ENCODE results near the gene PITPNC1.

Gene PITPNC1

DNA sequence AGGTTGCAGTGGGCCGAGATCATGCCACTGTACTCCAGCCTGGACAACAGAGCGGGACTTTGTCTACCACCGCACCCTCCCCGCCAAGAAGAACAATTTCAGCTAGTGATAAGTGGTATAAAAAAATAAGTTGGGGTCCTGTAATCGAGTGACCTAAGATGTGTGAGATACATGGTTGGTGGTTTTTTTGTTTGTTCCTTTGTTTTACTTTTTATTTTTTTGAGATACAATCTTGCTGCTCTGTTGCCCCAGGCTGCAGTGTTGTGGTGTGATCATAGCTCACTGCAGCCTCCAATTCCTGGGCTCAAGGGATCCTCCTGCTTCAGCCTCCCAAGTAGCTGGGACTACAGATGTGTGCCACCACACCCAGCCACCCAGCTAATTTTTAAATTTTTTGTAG, 58.7 kb downstream of the PITPNC1 start:
- DNase-seq, result no peak

DNA sequence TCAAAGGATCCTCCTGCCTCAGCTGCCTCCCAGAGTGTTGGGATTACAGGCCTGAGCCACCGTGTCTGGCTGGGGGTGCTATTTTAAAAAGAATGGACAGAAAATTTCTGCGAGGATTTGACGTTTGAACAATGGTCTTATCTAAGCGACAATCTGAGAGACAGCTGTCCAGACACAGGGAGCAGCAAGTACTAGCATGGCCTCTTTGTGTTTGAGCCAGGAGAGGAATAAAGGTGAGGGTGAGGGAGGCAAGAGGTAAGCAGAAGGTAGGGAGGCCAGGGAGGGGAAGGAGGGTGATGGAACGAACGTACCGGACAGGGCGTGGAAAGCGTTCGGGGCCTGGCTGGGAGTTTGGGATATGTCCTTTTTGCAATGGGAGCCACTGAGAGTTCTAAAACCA, 59.2 kb downstream of the PITPNC1 start:
- DNase-seq, result no peak

DNA sequence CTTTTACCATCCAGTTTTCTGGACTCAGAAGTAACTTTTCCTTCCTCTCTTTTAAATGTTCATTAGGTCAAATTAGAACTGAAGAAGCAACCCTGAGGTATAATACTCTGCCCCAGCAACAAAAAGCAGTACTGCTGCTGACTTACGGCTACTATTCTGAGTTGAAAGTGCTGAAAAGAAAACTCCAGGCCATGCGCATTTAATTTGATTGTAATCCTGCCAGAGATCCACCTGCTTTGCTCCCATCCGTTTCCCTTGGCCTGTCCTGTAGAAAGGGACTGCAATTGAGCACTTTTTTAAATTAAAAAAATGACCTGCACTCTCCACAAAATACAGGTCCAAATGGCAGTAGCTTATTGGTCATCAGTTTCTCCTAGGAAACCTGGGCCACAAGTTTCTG, 61.6 kb downstream of the PITPNC1 start:
- DNase-seq, result no peak

DNA sequence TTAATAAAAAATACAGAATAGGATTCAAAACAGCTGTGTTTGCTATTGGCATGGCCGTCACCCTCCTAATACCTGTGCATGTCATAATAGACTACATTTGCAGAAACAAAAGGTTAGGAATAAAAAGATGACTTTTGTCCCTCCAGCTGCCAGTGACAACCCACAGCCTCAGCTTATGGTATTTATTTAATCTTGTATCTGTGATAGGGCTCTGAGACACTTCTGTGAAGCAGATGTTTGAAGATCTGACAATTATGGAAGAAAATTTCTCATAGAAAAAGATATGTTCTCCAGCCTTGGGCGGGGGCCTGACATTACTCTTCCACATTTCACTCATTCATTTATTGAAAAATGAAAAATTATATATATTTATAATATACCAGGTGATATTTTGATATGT, 62.2 kb downstream of the PITPNC1 start:
- no peak for DNase-seq

DNA sequence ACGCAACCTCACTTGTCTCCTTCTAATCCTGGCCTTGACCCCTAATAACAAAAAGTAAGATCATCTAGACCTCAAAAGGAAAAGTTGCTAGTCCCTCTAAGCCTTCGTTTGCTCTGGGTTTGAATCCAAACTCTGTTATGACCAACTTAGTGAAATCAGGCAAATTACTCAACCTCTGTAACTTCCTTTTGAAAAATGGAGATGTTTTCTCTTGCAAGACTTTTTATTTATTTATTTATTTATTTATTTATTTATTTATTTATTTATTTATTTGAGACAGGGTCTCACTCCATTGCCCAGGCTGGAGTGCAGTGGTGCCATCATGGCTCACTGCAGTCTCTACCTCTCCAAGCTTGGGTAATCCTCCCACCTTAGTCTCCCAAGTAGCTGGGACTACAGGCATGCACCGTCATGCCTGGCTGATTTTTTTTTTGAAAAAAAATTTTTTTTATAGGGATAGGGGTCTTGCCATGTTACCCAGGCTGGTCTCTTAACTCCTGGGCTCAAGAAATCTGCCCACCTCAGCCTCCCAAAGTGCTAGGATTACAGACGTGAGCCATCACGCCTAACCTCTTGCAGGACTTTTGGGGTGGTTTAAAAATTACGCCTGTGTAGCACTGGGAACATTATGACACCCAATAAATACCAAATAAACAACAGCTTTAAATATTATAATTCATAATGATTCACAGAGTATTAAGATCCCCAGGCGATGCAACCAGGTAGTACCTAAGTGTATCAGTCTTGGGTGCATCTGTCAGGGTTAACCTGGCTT, 63.4 kb downstream of the PITPNC1 start:
- DNase-seq, result peak in 1 of 2 experiments; percentile 34

DNA sequence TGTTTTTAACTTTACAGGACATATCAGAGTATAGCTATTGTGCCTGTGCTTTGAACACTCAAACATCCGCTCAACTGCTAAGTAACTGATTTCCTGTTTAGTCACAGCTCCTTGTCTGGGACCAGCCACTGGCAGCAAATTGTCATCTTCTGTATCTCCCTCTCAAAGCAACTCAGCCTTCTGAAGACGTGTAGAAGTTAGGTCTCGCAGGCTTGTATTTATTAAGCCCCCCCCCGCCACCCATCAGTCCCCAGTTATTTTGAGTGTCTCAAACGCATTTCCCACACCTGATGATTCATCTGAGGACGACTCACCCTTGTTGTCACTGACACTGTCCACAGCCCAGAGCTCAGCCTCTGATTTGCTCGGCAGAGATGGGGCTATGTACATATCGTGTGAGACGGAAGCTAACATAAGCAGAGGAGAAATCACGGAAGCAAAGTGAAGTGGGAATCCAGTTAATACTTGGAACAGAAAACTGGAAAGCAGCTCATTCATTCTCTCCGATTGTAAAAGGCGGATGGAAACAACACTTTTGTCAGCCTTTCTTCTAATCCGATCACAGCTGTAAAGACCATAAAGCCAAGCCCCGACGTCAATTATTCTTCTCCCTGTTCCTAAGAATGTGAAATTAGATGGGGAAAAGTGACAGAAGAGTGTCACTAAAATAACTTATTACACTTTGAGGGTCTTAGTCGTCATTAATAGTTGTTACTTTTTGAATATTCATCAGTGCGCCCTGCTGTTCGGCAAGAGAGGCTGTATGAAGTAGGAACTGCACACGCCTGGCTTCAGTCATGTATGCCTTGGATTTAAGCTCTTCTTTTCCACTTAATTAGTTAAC, 64.2 kb downstream of the PITPNC1 start:
- peak; percentile 90 to 93 for DNase-seq

DNA sequence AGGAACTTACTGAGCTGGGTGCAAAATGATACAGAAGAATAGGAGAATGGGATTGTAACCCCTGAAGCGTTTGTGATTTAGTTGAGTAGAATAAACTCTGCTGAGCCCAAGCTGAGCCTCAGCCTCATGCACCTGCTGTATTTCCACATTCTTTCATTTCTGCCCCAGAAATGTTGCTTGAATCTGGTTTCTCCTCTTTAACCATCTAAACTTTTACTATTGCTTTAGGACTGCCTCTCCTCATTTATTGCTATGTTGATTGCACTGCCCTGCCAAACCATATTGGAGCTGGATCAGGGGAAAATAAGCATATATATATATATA, 64.8 kb downstream of the PITPNC1 start:
- DNase-seq, result no peak

DNA sequence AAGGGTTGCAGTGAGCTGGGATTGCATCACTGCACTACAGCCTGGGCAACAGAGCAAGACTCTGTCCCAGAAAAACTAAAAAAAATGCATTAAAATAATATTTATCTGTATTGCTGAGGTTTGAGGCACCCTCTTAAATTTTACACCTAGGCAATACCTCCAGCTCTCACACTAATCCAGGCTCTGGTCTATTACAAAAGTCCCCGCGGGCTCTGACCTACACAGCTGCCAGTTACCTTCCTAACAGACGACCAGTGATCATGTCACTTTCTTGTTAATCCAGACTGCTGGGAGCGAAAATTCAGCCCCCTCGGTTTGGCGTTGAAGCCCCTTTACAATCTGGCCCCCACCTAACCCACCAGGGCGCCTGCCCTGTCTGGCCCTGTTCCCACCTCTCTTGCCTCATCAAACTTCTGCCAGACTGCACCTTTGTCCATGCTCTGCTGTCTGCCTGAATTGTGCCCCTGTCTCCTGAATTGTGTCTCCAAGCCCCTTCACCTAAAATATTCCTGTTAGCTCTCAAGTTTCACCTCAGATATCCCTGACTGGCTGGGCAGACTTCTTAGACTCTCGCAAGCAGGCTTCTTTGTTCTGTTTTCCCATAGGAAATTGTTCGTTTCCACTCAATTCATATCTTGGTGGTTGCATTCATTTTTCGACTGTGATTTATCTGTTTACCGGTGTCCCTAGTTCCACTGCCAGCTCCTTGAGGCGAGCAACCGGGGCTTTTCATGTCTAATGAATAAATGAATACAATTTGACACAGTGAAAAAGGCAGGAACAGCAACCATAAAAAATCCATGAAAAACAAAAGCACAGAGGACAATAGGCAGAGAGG, 65.9 kb downstream of the PITPNC1 start:
- DNase-seq, result no peak

DNA sequence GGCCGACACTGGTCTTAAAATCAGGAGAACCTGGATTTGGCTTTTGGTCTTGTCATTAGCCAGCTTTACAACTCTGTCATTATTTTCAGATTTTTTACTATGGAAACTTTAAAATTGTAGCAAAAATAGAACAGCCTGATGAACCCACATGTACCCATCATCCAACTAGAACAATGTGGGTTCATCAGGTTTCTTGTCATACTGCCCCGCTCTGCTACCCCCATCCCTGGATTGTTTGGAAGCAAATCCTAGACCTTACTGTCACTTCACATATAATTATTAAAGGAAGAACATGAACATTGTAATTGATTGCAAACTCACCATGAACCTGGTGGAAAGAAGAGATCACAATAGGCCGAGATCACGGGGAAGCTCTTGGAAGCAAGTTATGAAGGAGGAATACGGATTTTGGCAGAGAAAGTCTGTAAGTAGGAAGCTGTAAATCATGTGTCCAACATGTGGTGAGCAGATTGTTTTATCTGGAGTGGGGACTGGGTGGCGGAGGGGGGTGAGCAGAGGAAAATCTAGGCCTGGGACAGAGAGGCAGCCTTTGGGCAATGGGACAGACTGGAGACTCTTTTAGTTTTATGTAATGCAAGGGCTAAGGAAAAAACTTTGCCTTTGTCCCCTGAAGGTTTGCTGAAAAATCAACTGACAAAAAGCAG, 67.0 kb downstream of the PITPNC1 start:
- DNase-seq, result no peak

DNA sequence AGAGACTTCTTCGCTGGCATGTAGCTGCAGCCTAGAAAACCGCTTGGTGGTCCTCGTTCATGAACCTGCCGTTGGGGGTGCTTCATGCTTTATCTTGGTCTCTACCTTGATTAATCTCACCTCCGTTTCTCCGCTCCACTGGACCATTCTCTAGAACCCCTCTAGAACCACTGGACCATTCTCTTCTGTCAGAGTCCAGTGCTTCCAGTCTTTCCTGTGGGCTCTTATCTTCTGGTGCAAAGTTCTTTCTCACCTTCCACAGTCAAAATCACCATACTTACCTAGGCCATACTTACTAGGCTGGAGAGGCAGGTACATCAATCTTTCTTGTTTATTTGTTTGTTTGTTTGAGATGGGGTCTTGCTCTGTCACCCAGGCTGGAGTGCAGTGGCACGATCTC, 71.4 kb downstream of the PITPNC1 start:
- DNase-seq, result no peak

DNA sequence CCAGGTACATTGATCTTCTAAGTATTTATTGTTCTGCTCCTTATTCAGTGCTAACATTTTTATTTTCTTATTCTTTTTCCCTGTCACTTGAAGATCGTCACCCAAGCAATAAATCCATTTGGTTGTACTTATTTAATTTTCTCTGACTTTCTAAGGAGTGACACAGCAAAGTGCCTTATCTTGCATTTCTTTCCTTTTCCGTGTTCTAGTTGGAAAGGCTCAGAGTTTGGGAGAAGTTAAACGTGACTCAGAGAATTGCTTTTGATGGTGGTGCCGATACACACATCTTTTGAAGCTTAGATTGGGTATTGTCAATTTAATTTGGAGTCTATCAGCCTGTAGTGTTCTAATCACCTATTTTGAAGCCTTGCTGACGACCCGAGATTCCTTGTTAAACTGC, 72.0 kb downstream of the PITPNC1 start:
- DNase-seq, result no peak

DNA sequence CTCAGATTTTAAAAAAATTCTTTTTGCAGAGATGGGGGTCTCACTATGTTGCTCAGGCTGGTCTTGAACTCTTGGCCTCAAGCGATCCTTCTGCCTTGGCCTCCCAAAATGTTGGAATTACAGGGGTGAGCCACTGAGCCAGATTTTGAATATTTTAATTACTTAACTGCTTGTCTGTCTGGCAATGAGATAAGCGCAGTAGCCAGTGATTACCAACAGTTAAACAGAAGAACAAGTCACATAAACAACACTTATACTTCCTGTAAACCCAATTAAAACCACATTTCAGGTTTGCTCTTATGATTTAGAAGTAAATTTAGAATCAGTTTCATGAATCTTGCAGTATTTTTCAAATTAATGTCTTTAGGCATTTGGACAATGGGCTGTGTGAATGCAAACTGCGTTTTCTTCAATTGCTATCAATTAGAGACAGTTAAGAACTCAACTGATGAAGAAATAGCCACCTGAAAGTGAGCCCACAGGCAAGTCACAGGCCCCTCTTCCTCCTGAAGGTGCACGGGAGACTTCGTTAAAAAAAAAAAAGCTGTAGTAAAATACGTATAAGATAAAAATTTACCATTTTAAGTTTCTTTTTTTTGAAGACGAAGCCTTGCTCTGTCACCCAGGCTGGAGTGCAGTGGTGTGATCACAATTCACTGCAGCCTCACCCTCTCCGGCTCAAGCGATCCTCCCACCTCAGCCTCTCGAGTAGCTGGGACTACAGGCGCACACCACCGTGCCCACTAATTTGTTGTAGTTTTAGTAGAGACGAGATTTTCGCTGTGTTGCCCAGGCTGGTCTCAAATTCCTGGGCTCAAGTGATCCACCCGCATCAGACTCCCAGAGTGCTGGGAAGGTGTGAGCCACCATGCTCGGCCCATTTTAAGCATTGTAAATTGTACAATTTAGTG, 73.0 kb downstream of the PITPNC1 start:
- no peak for DNase-seq

DNA sequence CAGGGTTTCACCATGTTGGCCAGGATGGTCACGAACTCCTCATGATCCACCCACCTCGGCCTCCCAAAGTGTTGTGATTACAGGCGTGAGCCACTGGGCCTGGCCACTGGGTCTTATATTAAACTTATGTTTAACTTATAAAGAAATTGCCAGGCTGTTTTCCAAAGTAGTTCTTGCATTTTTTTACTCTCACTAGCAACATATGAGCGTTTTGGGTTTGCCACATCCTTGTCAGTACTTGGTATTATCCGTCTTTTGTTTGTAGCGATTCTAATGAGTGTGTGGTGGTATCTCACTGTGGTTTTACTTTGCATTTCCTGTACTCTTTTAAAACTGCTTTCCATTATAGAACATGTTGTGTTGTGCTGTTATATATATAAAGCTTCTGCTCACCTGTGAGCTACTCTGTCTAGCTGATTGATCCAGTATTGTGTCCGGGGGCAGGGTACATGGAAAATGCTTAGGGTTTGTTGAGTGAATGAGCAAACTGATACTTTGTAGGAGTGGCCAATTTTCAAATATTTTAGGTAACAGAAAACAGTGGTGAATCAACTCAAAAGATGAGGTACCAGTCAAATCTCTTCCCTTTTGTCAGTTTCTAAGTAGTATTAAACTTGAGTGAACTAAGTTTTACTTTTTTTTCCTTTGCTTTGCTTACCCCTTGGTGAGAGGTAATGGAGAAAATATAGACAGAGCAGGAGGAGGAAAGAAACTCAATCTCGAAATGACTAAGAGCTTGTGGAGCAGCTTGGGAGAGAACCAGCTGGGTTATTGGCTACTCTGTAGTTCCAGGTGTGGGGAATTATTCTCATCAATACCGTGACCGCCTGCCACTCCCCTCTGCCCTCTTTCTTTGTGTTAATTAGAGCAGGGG, 75.8 kb downstream of the PITPNC1 start:
- DNase-seq, result no peak

DNA sequence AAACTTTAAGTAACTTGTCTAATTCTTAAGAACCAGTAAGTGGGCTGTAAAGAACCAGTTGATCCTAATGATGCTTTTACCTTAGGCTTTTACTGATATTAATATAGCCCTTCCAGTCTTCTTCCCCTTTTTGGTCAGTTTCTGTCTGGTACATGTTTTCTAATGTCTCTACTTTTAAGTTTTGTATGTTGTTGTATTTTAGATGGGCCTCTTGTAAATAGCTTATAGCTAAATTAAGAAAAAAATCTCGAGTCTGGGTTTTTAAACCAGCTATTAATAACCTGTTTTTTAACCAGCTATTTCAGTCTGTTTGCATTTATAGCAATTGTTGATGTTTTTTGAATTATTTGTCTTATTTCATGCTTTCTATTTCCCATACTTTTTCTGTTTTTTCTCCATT, 79.0 kb downstream of the PITPNC1 start:
- DNase-seq, result no peak

DNA sequence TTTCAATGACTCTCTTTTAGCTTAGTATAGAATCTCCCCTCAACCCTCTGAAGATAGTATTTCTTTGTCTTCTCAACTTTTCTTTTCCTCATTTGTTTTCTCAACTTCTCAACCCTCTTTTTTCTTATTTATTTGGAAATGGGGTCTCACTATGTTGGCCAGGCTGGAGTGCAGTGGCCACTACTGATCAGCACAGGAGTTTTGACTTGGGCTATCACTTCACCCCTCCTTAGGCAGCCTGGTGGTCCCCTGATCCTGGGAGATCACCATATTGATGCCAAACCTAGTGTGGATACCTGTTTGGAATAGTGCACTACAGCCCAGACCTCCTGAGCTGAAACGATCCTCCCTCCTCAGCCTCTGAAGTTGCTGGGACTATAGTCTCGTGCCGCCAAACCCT, 79.8 kb downstream of the PITPNC1 start:
- DNase-seq, result no peak

DNA sequence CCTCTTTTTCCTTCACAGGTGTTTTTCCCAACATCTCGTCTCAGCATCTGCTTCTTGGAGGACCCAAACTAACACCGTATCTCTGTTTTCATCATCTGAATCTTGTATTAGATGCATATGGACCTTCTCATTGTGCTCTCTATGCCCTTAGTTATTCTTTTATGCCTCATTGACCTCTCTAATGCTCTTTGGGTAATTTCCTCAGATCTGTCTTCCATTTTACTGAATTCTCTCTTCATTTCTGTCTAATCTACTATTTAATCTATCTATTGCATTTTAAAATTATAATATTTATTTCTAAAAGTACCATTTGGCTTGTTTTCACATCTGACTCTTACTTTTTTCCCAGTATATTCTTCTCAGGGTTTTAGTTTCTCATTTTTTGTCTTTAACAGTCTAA, 81.1 kb downstream of the PITPNC1 start:
- DNase-seq, result no peak

DNA sequence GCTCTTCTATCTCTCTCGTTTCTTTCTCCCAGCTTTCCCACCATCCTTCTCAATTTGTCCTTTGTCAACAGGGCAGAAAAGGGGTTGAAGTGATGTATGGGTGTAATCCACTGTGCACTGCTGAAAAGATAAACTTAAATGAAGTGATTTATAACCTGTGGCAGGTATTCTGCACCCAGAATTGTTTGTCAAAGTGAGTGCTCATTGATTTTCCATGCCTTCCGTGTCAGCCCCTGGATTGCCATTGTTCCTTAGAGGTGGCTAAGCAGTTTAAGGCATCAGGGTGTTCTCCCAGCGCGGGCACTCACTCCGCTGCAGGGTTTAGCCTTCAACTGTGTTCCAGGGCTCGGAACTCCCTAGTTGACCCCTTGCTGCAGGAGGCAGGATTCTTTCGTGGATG, 82.9 kb downstream of the PITPNC1 start:
- DNase-seq, result no peak

DNA sequence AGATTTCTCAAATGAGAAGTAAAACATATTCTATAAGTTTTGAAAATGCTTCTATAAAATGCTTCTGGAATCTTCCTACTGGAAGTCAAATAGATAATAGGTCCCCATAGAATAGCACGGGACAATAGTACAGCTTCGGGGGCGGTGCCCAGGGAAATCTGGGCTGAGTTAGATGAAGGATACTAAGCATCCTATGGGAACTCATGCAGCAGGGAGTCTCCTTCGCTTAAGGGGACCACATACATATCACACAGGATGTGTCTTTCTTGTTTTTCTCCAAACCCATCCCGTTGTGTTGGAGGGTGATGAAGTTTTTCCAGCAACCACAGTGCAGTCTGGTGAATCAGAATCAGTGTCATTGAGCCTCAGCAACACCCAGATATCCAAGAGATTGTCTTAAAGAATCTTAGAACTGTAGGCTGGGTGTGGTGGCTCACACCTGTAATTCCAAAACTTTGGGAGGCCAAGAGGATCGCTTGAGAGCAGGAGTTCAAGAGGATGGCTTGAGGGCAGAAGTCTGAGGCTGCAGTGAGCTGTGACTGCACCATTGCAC, 84.2 kb downstream of the PITPNC1 start:
- no peak for DNase-seq

DNA sequence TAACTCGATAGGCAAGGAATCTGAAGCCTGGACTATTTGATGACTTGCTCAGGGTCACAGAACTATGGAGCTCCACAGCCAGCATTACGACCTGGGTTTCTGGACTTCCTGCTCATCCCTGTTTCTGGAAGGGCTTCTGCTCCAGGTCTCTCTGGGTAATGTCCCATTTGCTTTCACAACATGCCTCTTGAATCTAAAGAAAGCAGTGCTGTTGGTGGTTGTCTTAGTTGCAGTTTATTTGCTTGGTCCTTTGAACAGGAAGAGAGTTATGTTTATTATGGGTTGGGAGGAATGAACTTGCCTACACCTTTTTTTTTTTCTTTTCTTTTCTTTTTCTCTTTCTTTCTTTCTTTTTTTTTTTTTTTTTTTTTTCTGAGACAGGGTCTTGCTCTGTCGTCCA, 84.8 kb downstream of the PITPNC1 start:
- no peak for DNase-seq

DNA sequence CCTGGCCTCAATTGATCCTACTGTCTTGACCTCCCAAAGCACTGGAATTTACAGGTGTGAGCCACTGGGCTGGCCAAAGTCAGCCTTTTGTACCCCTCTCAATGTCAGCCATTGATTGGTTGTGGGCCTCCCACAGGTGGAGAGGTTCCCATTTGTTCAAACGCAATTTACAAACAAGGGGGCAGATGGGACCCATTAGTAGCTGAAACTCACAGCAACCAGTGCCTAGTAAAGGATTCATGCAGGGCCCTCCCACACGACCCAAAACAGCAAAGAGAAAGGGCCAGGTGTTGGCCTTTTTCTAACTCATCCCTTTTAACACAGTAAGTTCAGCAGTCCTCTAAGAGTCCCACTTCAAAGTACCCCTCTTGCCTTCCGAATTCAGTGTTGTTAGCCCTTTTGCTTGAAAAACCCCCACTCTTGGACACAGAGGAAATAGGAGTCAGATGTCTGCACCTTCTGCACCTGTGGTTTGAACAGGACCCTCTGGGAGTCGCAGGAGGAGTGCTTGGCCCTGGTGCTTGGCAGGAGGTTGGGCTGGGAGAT, 89.2 kb downstream of the PITPNC1 start:
- DNase-seq, result no peak

Measured in SW 1271 (cell line).